Measurements from ENCODE around the gene MOV10.

DNA sequence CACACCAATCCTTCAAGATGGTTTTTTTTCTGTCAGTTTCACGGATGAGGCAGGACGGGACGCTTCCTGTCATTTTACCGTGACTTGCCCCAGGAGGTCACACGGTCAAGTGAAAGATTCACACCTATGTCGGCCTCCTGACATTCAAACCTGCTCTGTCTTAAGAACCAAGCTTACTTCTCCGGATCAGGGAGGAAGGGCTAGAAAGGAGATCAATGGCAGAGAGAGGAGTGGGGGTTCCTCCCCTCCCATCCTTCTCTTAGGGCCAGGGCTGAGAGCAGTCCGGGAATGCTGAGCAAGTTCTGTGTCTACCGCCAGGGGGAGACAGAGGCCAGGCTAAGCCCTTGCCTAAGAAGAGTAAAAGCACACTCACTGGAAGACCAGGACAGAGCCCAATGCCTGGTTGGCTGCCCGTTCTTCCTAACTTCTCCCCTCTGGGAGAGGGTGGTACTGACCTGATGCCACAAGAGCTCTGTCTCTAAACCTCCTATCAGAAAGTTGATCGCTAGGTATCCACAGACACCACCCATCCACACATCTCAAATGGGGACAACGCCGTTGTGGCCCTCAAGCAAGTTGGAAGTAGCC, 41.8 kb downstream of the MOV10 start:
- no peak for TF ChIP-seq POLR2A (IDR thresholded peaks at IDR 0.05)
- TF ChIP-seq, protein P1, sequence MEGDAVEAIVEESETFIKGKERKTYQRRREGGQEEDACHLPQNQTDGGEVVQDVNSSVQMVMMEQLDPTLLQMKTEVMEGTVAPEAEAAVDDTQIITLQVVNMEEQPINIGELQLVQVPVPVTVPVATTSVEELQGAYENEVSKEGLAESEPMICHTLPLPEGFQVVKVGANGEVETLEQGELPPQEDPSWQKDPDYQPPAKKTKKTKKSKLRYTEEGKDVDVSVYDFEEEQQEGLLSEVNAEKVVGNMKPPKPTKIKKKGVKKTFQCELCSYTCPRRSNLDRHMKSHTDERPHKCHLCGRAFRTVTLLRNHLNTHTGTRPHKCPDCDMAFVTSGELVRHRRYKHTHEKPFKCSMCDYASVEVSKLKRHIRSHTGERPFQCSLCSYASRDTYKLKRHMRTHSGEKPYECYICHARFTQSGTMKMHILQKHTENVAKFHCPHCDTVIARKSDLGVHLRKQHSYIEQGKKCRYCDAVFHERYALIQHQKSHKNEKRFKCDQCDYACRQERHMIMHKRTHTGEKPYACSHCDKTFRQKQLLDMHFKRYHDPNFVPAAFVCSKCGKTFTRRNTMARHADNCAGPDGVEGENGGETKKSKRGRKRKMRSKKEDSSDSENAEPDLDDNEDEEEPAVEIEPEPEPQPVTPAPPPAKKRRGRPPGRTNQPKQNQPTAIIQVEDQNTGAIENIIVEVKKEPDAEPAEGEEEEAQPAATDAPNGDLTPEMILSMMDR (IDR thresholded peaks at IDR 0.05) = peak; percentile 92 to 97 (median 97)
